ENCODE results near the gene PTPRK. TPM values are rescaled to one million over a fixed set of nuclear protein-coding genes. Genes with fewer than 3 reads are reported as not detected.

PTPRK gene
- total RNA-seq, 2 donors from 2014 or later, result 60.6 to 121 TPM

DNA sequence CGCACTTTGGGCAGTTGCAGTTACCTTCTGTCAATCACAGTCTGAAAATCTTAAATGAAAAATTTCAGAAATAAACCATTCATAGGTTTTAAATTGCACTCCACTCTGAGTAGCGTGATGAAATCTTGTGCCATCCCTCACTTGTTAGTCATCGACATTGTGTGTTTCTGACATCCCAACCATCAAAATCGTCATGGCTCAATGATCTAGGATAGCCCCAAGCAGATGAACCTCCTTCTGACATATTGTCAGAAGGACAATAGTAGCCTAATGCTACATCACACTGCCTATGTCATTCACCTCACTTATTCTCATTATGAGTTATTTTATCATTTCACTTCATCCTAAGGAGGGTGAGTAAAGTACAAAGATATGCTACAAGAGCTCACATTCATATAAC is 284.8 kb downstream of the PTPRK start:
- intact Hi-C loops (cut with DNase I), result no loop called here
- DNase-seq, result no peak
- H3K9me3 ChIP-seq, result no peaks in the 10 kb centered on the region
- no peak for ATAC-seq
- WGBS, 2 donors, result 96 to 97% methylated on average over 4 of the region's 4 CpGs
- no peak for TF ChIP-seq POLR2A (IDR thresholded peaks at IDR 0.05)
- TF ChIP-seq, protein P1, sequence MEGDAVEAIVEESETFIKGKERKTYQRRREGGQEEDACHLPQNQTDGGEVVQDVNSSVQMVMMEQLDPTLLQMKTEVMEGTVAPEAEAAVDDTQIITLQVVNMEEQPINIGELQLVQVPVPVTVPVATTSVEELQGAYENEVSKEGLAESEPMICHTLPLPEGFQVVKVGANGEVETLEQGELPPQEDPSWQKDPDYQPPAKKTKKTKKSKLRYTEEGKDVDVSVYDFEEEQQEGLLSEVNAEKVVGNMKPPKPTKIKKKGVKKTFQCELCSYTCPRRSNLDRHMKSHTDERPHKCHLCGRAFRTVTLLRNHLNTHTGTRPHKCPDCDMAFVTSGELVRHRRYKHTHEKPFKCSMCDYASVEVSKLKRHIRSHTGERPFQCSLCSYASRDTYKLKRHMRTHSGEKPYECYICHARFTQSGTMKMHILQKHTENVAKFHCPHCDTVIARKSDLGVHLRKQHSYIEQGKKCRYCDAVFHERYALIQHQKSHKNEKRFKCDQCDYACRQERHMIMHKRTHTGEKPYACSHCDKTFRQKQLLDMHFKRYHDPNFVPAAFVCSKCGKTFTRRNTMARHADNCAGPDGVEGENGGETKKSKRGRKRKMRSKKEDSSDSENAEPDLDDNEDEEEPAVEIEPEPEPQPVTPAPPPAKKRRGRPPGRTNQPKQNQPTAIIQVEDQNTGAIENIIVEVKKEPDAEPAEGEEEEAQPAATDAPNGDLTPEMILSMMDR (IDR thresholded peaks at IDR 0.05), result no peak
- no peak overlapping the region for H3K27ac ChIP-seq
- no peaks in the 10 kb centered on the region for H3K36me3 ChIP-seq (replicated peaks in 1 of 2; ENCODE audit: insufficient read depth in 1 of 2, low read depth in 2 of 2)
- H3K27me3 ChIP-seq, result no peaks in the 10 kb centered on the region
- H3K4me3 ChIP-seq, result no peak overlapping the region
- H3K4me1 ChIP-seq, result peaks cover 10% of the 10 kb centered on the region

DNA sequence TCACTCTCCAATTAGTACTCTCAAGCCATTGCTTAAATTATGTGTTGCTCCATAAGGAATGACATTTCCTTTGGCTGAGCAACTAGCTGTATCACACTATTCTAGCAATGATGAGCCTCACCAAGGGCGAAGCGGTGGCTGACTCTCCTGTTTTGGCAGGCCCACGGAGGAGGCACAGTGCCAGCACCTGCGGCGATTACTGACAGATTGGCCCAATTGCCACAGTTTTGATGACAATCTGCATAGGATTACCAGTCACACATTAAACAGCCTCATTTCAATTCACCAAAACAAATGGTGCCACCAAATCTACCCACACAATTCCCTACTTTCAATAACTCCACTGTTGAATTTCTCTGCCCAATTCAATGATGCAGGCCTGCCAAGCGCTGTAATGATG is 286.9 kb downstream of the PTPRK start:
- ATAC-seq (no peak), DNase-seq (no peak)
- 68 to 82% methylated on average over 6 of the region's 6 CpGs for WGBS, 2 donors
- intact Hi-C loops (cut with DNase I), result no loop called here
- Histone ChIP-seq H3K4me1 (peaks cover 28% of the 10 kb centered on the region), H3K9me3 (no peaks in the 10 kb centered on the region), H3K27ac (no peak overlapping the region), H3K4me3 (no peak overlapping the region), H3K36me3 (replicated peaks in 1 of 2; ENCODE audit: insufficient read depth in 1 of 2, low read depth in 2 of 2) (no peaks in the 10 kb centered on the region), H3K27me3 (no peaks in the 10 kb centered on the region)
- TF ChIP-seq, protein P1 (IDR thresholded peaks at IDR 0.05), result no peak
- TF ChIP-seq POLR2A (IDR thresholded peaks at IDR 0.05), result no peak

DNA sequence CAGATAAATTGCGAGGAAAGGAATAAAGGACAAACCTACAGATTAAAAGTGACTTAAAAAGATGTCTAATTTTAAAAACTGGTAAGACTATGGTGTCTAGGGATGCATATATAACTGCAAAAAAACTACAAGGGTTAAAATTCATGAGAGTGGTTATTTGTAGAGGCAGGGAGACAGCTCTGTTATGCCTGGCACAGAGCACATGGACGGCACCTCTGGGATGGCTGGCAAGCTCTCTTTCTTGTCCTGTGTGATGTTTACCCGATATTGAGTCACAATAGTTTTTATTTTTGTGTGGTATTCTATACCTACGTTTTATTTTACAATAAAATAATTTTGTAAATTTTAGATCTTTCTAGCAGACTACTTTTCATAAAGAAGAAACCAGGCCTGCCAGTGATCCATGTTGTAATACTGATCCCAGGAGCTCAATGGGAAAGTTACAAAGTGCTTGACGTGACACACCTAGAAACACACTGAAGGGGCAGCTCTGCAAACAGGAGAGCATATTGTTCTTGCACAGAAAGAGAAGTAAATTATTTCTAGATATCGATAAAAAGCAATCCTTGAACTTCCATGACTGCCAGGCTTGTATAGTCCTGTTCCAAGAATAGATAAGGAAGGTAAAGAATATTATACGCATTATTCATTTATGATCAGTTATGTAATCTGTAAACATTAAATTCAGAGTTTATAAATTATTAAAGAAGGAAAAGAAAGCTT is 290.0 kb downstream of the PTPRK start:
- no peaks in the 10 kb centered on the region for H3K9me3 ChIP-seq
- TF ChIP-seq POLR2A (IDR thresholded peaks at IDR 0.05), result no peak
- TF ChIP-seq, protein P1 (IDR thresholded peaks at IDR 0.05), result no peak
- peak overlapping the region in 3 of 4 donors; percentile 32 to 66 (median 39) for H3K27ac ChIP-seq
- no peaks in the 10 kb centered on the region for H3K27me3 ChIP-seq
- intact Hi-C loops (cut with DNase I), result no loop called here
- DNase-seq (peak in 3 of 4 donors; percentile 9 to 48 (median 15)), ATAC-seq (peak; percentile 85)
- H3K36me3 ChIP-seq (replicated peaks in 1 of 2; ENCODE audit: insufficient read depth in 1 of 2, low read depth in 2 of 2), result no peaks in the 10 kb centered on the region
- 31 to 36% methylated on average over 7 of the region's 7 CpGs for WGBS, 2 donors
- H3K4me1 ChIP-seq, result peaks cover 28% of the 10 kb centered on the region
- H3K4me3 ChIP-seq, result no peak overlapping the region

DNA sequence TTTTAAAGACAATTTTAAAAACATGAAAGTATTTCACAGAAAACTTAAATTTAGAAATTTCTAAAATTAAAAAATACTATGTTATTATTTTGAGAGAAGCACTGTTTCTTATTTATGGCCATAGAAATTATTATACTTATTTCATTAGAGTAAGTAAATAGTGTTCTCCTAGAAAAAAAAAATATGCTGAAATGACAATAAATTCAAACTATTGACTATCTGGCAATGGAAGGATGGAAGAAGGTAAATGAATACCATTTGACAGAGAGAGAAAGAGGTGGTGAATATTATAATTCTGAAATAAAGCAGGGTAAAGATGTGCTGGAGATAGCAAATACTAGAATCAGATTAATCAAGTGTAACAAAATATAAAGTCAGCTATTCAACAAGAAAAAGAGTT is 294.8 kb downstream of the PTPRK start:
- Histone ChIP-seq H3K4me1 (peaks cover 31% of the 10 kb centered on the region), H3K27me3 (no peaks in the 10 kb centered on the region), H3K27ac (no peak overlapping the region), H3K9me3 (no peaks in the 10 kb centered on the region), H3K36me3 (replicated peaks in 1 of 2; ENCODE audit: insufficient read depth in 1 of 2, low read depth in 2 of 2) (no peaks in the 10 kb centered on the region), H3K4me3 (no peak overlapping the region)
- TF ChIP-seq, protein P1 (IDR thresholded peaks at IDR 0.05), result no peak
- TF ChIP-seq POLR2A (IDR thresholded peaks at IDR 0.05), result no peak
- DNase-seq (no peak), ATAC-seq (no peak)
- intact Hi-C loops (cut with DNase I), result no loop called here

DNA sequence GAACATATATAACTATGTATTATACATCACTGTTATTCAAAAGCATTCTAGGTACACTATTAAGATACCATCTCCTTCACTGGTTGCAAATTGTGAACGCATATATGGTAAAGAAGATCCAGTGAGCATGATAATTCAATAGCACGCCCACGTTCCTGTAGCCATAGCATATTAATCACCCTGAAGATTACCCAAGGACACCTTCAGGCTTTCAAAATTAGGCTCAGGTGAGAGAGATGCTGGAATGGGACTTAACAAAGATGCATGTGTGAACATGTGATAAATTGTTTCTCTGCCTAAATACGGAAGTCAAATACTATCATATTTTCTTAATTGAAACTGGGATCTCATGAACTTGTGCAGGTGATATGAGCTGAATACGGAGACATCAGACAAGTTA is 303.5 kb downstream of the PTPRK start:
- Histone ChIP-seq H3K27ac (no peak overlapping the region), H3K4me3 (no peak overlapping the region), H3K27me3 (no peaks in the 10 kb centered on the region), H3K4me1 (peaks cover 2% of the 10 kb centered on the region), H3K36me3 (replicated peaks in 1 of 2; ENCODE audit: insufficient read depth in 1 of 2, low read depth in 2 of 2) (peaks cover 0 to 3% of the 10 kb centered on the region in 2 donors), H3K9me3 (no peaks in the 10 kb centered on the region)
- TF ChIP-seq, protein P1 (IDR thresholded peaks at IDR 0.05), result no peak
- 92 to 93% methylated on average over 5 of the region's 5 CpGs for WGBS, 2 donors
- DNase-seq, result no peak
- intact Hi-C loops (cut with DNase I), result no loop called here
- ATAC-seq, result no peak
